Measurements from ENCODE around the gene FETUB.

Gene FETUB, protein sequence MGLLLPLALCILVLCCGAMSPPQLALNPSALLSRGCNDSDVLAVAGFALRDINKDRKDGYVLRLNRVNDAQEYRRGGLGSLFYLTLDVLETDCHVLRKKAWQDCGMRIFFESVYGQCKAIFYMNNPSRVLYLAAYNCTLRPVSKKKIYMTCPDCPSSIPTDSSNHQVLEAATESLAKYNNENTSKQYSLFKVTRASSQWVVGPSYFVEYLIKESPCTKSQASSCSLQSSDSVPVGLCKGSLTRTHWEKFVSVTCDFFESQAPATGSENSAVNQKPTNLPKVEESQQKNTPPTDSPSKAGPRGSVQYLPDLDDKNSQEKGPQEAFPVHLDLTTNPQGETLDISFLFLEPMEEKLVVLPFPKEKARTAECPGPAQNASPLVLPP

GRCh38 chr3:186639778-186640472, at the start of gene FETUB:
Gene FETUB, plus strand, starts transcription at chr3:186640399. Its CDS starts 62 bp downstream, at chr3:186640461.
- H3K4me3 ChIP-seq (replicated peaks in 1 of 2; ENCODE audit: low read depth in 2 of 2, low read length in 2 of 2), result no peak within 1 kb of the TSS
- no peak for TF ChIP-seq CTCF (IDR thresholded peaks at IDR 0.05; ENCODE audit: low read depth, low read length)
- DNase-seq (ENCODE audit: low read depth in 2 of 2), result no peak

DNA sequence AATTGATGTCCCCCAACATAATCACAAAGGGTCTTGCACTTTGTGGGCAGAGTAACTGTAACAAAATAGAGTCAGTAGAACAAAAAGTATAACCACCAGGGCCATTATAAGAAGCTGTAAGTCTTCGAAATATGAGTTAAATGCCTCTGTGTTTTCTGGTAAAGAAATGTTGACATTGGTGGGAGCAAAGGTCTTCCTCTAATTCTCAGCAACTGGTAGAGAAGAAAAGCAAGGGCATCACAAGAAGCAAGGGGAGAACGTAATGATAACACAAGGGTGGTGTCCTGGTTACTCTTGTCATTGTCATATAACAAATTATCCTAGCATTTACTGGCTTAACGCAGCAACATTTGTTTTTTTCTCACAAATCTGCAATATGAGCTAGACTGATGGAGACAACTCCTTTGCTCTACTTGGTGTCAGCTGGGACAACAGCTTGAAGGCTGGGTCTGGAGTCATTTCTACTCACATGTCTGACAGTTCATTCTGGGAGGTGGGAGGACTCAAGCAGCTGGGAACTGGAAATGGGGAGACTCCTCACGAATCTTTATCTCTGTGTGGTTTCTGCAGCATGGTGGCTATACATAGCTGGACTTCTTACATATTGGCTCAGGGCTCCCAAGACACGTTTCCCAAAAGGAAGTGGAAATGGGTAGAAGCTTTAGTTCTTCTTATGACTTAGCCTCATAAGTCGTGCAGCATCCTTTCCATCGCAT, 49.5 kb upstream of the FETUB start:
- DNase-seq (ENCODE audit: low read depth in 2 of 2), result no peak
- H3K4me3 ChIP-seq (replicated peaks in 1 of 2; ENCODE audit: low read depth in 2 of 2, low read length in 2 of 2), result no peak overlapping the region
- TF ChIP-seq CTCF (IDR thresholded peaks at IDR 0.05; ENCODE audit: low read depth, low read length), result no peak

GRCh38 chr3:186592682-186593081, 47.5 kb upstream of the FETUB start:
- no peak for DNase-seq (ENCODE audit: low read depth in 2 of 2)
- H3K4me3 ChIP-seq (replicated peaks in 1 of 2; ENCODE audit: low read depth in 2 of 2, low read length in 2 of 2), result no peak overlapping the region
- no peak for TF ChIP-seq CTCF (IDR thresholded peaks at IDR 0.05; ENCODE audit: low read depth, low read length)

GRCh38 chr3:186593862-186594261, 46.3 kb upstream of the FETUB start:
- no peak for TF ChIP-seq CTCF (IDR thresholded peaks at IDR 0.05; ENCODE audit: low read depth, low read length)
- H3K4me3 ChIP-seq (replicated peaks in 1 of 2; ENCODE audit: low read depth in 2 of 2, low read length in 2 of 2), result no peak overlapping the region
- DNase-seq (ENCODE audit: low read depth in 2 of 2), result no peak

DNA sequence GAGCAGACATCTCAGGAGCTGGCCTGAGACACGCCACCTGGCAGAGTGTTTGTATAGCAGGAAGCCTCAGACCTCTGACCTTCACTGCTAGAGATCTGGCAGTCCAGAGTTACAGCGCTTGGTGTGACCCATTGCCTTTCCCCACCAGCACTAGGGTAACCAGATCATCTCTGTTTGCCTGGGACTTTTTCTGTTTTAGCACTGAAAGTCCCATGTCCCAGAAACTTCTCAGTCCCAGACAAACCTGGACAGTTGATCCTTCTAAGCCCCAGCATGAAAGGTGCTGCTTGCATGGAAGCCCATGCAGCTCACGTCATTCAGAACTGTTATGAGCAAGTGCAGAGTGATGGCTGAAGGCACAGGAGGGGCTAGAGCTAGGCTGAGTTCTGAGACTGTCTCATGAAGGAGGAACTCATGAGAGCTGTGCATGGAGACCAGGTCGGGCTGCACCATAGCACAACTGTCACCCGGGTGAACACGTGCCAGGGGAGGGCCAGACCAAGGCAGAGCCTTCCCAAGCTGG, 45.5 kb upstream of the FETUB start:
- DNase-seq (ENCODE audit: low read depth in 2 of 2), result no peak
- no peak for TF ChIP-seq CTCF (IDR thresholded peaks at IDR 0.05; ENCODE audit: low read depth, low read length)
- no peak overlapping the region for H3K4me3 ChIP-seq (replicated peaks in 1 of 2; ENCODE audit: low read depth in 2 of 2, low read length in 2 of 2)

- no peak for TF ChIP-seq CTCF (IDR thresholded peaks at IDR 0.05; ENCODE audit: low read depth, low read length)
- DNase-seq (ENCODE audit: low read depth in 2 of 2), result peak; percentile 14 to 43
- H3K4me3 ChIP-seq (replicated peaks in 1 of 2; ENCODE audit: low read depth in 2 of 2, low read length in 2 of 2), result no peak overlapping the region
Observed at GRCh38 chr3:186596568-186597287, 43.5 kb upstream of the FETUB start.

Data from cardiac fibroblast (primary cell).